ENCODE results near the gene IKZF1. TPM values are rescaled to one million over a fixed set of nuclear protein-coding genes. Genes with fewer than 3 reads are reported as not detected.

Gene IKZF1
- total RNA-seq, 1 donor from 2014 or later: 44.9 TPM

DNA sequence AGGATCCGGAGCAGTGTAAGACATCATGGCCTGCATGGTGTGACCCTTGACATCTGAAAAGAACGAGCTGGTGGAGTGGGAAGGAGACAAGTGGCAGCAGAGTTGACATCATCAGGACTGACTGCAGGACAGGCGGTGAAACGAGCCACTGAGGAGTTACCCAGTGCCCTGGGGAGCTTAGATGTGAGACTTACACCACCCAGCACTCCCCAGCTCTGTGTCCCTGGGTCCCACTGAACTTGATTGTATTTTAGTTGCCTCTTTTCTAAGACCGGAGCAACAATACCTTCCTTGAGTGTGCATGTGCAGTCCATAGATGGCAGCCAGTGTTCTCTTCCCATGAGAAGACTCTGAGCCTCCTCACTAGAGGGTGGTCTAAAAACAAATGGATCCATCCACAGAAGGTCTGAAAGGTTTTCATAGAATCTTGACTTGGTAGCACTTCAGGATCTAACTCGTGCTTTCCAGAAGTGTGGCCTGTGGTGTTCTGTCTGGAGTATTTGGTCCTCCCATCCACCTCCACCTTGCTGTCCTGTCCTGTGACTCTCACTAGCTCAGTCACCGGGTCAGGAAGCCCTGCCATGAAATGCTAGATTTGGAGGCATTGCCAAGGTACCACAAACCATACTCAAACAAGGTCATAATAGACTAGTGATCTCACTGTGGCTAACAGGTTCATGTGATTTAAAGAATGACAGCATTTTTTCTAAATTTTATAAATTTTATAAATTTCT, 59.0 kb downstream of the IKZF1 start:
- H3K27ac ChIP-seq: no peak overlapping the region
- peak in 1 of 2 donors; percentile 67 for DNase-seq (ENCODE audit: extremely low spot score in 2 of 2)
- H3K27me3 ChIP-seq: no peaks in the 10 kb centered on the region
- H3K4me1 ChIP-seq: no peaks in the 10 kb centered on the region
- H3K9me3 ChIP-seq: no peaks in the 10 kb centered on the region
- no peak overlapping the region for H3K4me3 ChIP-seq
- no peaks in the 10 kb centered on the region for H3K36me3 ChIP-seq
- intact Hi-C loops (cut with DNase I): no loop called here
- TF ChIP-seq POLR2AphosphoS5 (IDR thresholded peaks at IDR 0.05; ENCODE audit: insufficient read depth in 1 of 2, low read depth in 1 of 2) (no peak), POLR2A (IDR thresholded peaks at IDR 0.05) (no peak)
- TF ChIP-seq, protein P1, sequence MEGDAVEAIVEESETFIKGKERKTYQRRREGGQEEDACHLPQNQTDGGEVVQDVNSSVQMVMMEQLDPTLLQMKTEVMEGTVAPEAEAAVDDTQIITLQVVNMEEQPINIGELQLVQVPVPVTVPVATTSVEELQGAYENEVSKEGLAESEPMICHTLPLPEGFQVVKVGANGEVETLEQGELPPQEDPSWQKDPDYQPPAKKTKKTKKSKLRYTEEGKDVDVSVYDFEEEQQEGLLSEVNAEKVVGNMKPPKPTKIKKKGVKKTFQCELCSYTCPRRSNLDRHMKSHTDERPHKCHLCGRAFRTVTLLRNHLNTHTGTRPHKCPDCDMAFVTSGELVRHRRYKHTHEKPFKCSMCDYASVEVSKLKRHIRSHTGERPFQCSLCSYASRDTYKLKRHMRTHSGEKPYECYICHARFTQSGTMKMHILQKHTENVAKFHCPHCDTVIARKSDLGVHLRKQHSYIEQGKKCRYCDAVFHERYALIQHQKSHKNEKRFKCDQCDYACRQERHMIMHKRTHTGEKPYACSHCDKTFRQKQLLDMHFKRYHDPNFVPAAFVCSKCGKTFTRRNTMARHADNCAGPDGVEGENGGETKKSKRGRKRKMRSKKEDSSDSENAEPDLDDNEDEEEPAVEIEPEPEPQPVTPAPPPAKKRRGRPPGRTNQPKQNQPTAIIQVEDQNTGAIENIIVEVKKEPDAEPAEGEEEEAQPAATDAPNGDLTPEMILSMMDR (IDR thresholded peaks at IDR 0.05): no peak

DNA sequence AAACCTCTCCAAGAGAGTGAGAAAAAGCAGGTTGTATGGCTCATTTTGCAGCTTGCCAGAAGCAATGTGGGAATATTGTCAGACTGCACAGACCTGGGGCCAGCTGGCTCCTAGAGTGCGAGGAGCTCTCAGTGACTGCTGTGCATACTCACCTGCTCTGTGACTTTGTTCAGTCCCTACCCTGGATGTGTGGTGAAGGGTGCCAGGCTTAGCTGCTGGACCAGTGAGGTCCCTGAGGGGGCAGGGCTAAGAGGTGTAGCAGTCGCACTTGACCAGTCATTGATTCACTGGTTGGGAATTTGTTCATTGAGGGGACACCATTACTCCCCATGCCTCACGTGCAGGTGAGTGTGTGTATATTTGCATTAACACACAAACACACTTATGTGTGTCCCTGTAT, 60.1 kb downstream of the IKZF1 start:
- no peaks in the 10 kb centered on the region for H3K9me3 ChIP-seq
- no peak overlapping the region for H3K27ac ChIP-seq
- no peaks in the 10 kb centered on the region for H3K4me1 ChIP-seq
- intact Hi-C loops (cut with DNase I): no loop called here
- no peaks in the 10 kb centered on the region for H3K36me3 ChIP-seq
- H3K27me3 ChIP-seq: no peaks in the 10 kb centered on the region
- DNase-seq (ENCODE audit: extremely low spot score in 2 of 2): peak in 1 of 2 donors; percentile 65
- no peak overlapping the region for H3K4me3 ChIP-seq
- TF ChIP-seq POLR2AphosphoS5 (IDR thresholded peaks at IDR 0.05; ENCODE audit: insufficient read depth in 1 of 2, low read depth in 1 of 2) (no peak), POLR2A (IDR thresholded peaks at IDR 0.05) (no peak)
- TF ChIP-seq, protein P1 (IDR thresholded peaks at IDR 0.05): no peak

DNA sequence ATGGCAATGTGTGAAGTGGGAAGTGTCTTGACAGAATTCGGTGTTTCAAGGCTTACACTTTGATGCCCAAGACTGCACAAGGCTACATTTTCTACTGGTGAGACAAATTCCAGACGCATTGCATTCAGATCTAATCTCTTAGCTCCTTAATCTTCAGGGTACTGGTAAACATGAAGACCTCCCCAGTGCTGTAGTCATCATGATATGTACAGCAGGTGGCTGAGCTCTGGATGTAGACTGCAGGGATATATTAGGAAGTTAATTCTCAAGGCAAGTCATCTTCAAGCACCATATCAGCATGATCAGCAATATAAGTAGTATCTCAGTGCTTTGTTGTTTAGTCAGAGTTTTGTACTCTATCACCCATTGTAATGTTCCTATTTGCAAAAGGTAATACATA, 61.8 kb downstream of the IKZF1 start:
- Histone ChIP-seq H3K27me3 (no peaks in the 10 kb centered on the region), H3K36me3 (no peaks in the 10 kb centered on the region), H3K9me3 (no peaks in the 10 kb centered on the region), H3K4me3 (no peak overlapping the region), H3K27ac (no peak overlapping the region), H3K4me1 (no peaks in the 10 kb centered on the region)
- TF ChIP-seq POLR2AphosphoS5 (IDR thresholded peaks at IDR 0.05; ENCODE audit: insufficient read depth in 1 of 2, low read depth in 1 of 2) (no peak), POLR2A (IDR thresholded peaks at IDR 0.05) (no peak)
- TF ChIP-seq, protein P1 (IDR thresholded peaks at IDR 0.05): no peak
- intact Hi-C loops (cut with DNase I): no loop called here
- no peak for DNase-seq (ENCODE audit: extremely low spot score in 2 of 2)

DNA sequence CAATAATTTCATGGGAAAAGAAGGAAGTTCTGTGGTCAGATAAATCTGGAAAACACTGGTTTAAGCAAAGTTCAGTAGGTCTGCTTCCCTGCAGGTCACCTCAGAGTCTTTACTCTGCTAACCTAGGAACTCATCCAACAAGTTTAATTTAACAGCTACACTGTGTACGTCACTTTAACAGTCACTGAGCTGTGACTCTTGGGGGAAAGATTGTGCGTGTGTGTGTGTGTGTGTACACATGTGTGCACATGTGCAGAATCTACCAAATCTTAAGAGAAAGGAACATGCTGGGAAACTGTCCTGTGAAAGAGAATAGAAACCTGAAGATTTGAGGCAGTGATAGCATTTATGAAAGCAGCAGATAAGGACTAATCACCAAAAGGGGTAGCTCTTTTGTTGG, 62.6 kb downstream of the IKZF1 start:
- no peak for TF ChIP-seq POLR2AphosphoS5 (IDR thresholded peaks at IDR 0.05; ENCODE audit: insufficient read depth in 1 of 2, low read depth in 1 of 2)
- TF ChIP-seq, protein P1 (IDR thresholded peaks at IDR 0.05): no peak
- TF ChIP-seq POLR2A (IDR thresholded peaks at IDR 0.05): no peak

DNA sequence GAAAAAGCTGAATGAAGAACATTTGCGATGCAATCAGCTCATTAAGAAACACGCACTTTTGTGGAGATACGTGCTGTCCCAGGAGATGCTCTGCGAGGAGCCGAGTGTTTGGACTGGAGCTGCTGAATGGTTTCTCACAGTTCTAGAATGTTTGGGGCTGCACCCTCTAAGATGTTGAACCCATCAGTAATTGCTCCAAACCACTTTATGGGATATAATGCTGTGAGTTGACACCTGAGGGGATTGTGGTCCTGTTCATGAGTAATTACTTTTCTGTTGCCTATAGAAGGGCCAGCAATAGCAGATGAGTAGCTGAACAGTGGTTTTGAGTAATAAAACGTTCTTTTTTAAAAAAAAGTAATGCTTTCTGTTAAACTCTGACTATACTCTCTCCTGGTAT, 63.1 kb downstream of the IKZF1 start:
- Histone ChIP-seq H3K27me3 (no peaks in the 10 kb centered on the region), H3K4me3 (no peak overlapping the region), H3K9me3 (no peaks in the 10 kb centered on the region), H3K27ac (no peak overlapping the region), H3K4me1 (no peaks in the 10 kb centered on the region), H3K36me3 (no peaks in the 10 kb centered on the region)
- intact Hi-C loops (cut with DNase I): no loop called here
- TF ChIP-seq POLR2A (IDR thresholded peaks at IDR 0.05): no peak
- TF ChIP-seq, protein P1 (IDR thresholded peaks at IDR 0.05): no peak
- TF ChIP-seq POLR2AphosphoS5 (IDR thresholded peaks at IDR 0.05; ENCODE audit: insufficient read depth in 1 of 2, low read depth in 1 of 2): no peak
- DNase-seq (ENCODE audit: extremely low spot score in 2 of 2): no peak

More for the DNA sequence above, 62.6 kb downstream of the IKZF1 start:
- Histone ChIP-seq H3K36me3 (no peaks in the 10 kb centered on the region), H3K4me1 (no peaks in the 10 kb centered on the region), H3K27me3 (no peaks in the 10 kb centered on the region), H3K27ac (no peak overlapping the region), H3K4me3 (no peak overlapping the region), H3K9me3 (no peaks in the 10 kb centered on the region)
- intact Hi-C loops (cut with DNase I): no loop called here
- no peak for DNase-seq (ENCODE audit: extremely low spot score in 2 of 2)
